ENCODE results near the gene SMAD3. TPM values are rescaled to one million over a fixed set of nuclear protein-coding genes. Genes with fewer than 3 reads are reported as not detected.

Gene SMAD3
- total and polyA plus RNA-seq, 4 donors: 10.9 to 41.6 (median 23.4) TPM

- ATAC-seq (ENCODE audit: insufficient read depth, low FRiP score) (no peak), DNase-seq (no peak)
- H3K4me1 ChIP-seq (ENCODE audit: control insufficient read depth in 5 of 5, insufficient read depth in 5 of 5, low read length in 5 of 5): peaks cover 0 to 30% (median 10%) of the 10 kb centered on the region in 5 donors
- no peaks in the 10 kb centered on the region for H3K36me3 ChIP-seq (ENCODE audit: control insufficient read depth in 4 of 4, insufficient read depth in 4 of 4, low read length in 4 of 4)
- no peak overlapping the region for H3K27ac ChIP-seq (ENCODE audit: low read depth in 1 of 2, low read length in 1 of 2)
- no peaks in the 10 kb centered on the region for H3K27me3 ChIP-seq (ENCODE audit: control insufficient read depth in 3 of 3, insufficient read depth in 3 of 3, low read length in 2 of 3)
- no peaks in the 10 kb centered on the region for H3K9me3 ChIP-seq (ENCODE audit: control insufficient read depth in 4 of 4, insufficient read depth in 3 of 4, low read length in 3 of 4)
- 85 to 89% methylated on average over 8 of the region's 8 CpGs for WGBS, 2 donors
- H3K4me3 ChIP-seq: no peak overlapping the region
- TF ChIP-seq CTCF (IDR thresholded peaks at IDR 0.05; ENCODE audit: control extremely low read depth, extremely low read depth): no peak
- H3K9ac ChIP-seq (ENCODE audit: insufficient read depth in 1 of 2, low read length in 2 of 2): no peak overlapping the region
These were observed 28.4 kb upstream of the SMAD3 start for GRCh38 chr15:67036775-67037555.

- no peak overlapping the region for H3K27ac ChIP-seq (ENCODE audit: low read depth in 1 of 2, low read length in 1 of 2)
- peaks cover 0 to 37% (median 10%) of the 10 kb centered on the region in 5 donors for H3K4me1 ChIP-seq (ENCODE audit: control insufficient read depth in 5 of 5, insufficient read depth in 5 of 5, low read length in 5 of 5)
- H3K27me3 ChIP-seq (ENCODE audit: control insufficient read depth in 3 of 3, insufficient read depth in 3 of 3, low read length in 2 of 3): no peaks in the 10 kb centered on the region
- no peak overlapping the region for H3K4me3 ChIP-seq
- ATAC-seq (ENCODE audit: insufficient read depth, low FRiP score) (no peak), DNase-seq (no peak)
- no peaks in the 10 kb centered on the region for H3K36me3 ChIP-seq (ENCODE audit: control insufficient read depth in 4 of 4, insufficient read depth in 4 of 4, low read length in 4 of 4)
- no peak overlapping the region for H3K9ac ChIP-seq (ENCODE audit: insufficient read depth in 1 of 2, low read length in 2 of 2)
- TF ChIP-seq CTCF (IDR thresholded peaks at IDR 0.05; ENCODE audit: control extremely low read depth, extremely low read depth): no peak
- H3K9me3 ChIP-seq (ENCODE audit: control insufficient read depth in 4 of 4, insufficient read depth in 3 of 4, low read length in 3 of 4): no peaks in the 10 kb centered on the region
These were observed 27.7 kb upstream of the SMAD3 start for GRCh38 chr15:67037694-67038093.

DNA sequence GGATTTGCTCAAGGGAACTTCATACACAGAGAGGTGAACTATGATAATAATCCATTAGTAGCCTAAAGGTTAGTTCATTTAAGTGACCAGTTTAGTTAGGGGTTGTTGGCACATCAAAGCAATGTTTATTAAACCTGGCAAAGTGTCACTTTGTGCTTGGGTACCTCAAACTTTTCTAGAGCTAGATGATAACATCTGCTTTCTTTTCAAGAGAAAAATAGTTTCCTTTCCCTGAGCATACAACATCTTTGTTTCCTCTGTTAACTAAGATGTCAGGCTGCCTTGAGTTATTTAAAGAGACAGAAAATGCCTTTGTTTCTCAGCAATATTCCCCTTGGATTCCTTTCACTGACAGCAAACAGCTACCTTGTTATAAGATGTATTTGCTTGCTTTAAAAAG, 26.7 kb upstream of the SMAD3 start:
- no peaks in the 10 kb centered on the region for H3K27me3 ChIP-seq (ENCODE audit: control insufficient read depth in 3 of 3, insufficient read depth in 3 of 3, low read length in 2 of 3)
- no peaks in the 10 kb centered on the region for H3K36me3 ChIP-seq (ENCODE audit: control insufficient read depth in 4 of 4, insufficient read depth in 4 of 4, low read length in 4 of 4)
- H3K27ac ChIP-seq (ENCODE audit: low read depth in 1 of 2, low read length in 1 of 2): no peak overlapping the region
- H3K4me1 ChIP-seq (ENCODE audit: control insufficient read depth in 5 of 5, insufficient read depth in 5 of 5, low read length in 5 of 5): peaks cover 0 to 38% (median 3%) of the 10 kb centered on the region in 5 donors
- DNase-seq (no peak), ATAC-seq (ENCODE audit: insufficient read depth, low FRiP score) (no peak)
- H3K9ac ChIP-seq (ENCODE audit: insufficient read depth in 1 of 2, low read length in 2 of 2): no peak overlapping the region
- no peak overlapping the region for H3K4me3 ChIP-seq
- H3K9me3 ChIP-seq (ENCODE audit: control insufficient read depth in 4 of 4, insufficient read depth in 3 of 4, low read length in 3 of 4): no peaks in the 10 kb centered on the region
- TF ChIP-seq CTCF (IDR thresholded peaks at IDR 0.05; ENCODE audit: control extremely low read depth, extremely low read depth): no peak
